ENCODE data around the gene SPNS2.

SPNS2 gene

DNA sequence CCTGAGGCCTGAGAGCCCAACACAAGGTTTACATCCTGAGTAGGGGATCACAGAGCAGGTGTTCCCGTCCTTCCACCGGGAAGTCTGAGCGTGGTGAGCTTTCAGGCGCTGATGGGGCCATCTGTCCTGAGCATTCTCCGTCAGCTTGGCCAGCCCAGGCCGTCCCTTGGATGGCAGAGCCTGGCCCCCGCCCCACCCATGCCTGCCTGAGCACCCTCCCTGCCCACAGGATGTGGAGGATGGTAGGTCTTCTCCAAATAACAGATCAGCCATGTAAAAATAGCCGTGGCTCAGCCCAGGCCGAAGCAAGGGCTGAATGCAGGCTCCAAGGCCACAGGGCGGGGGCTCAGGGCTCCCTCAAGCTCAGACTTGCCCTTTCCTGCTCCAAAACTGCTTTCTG lies 20.2 kb downstream of the SPNS2 start:
- DNase-seq (ENCODE audit: low spot score) (no peak), FAIRE-seq (no peak)

DNA sequence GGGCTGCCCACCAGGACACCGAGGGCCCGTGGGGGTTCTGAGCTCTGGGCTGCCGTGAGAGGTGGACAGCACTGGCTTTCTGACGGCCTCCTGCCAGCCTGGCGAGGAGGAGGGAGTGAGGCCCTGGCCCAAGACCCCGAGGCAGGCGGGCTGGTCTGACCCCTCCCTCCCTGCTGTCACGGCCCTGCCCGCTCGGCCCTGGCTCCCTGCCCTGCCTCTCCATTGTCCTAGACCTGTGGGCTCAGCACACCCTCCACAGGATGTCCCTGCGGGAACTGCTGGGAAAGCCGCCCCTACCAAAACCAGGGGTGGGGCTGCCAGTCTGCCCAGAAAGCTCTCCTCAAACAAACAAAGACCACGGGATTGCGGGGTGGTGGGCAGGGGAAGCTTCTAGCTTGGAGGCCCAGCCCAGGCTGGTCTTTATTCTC lies 20.7 kb downstream of the SPNS2 start:
- no peak for DNase-seq (ENCODE audit: low spot score)
- no peak for FAIRE-seq

DNA sequence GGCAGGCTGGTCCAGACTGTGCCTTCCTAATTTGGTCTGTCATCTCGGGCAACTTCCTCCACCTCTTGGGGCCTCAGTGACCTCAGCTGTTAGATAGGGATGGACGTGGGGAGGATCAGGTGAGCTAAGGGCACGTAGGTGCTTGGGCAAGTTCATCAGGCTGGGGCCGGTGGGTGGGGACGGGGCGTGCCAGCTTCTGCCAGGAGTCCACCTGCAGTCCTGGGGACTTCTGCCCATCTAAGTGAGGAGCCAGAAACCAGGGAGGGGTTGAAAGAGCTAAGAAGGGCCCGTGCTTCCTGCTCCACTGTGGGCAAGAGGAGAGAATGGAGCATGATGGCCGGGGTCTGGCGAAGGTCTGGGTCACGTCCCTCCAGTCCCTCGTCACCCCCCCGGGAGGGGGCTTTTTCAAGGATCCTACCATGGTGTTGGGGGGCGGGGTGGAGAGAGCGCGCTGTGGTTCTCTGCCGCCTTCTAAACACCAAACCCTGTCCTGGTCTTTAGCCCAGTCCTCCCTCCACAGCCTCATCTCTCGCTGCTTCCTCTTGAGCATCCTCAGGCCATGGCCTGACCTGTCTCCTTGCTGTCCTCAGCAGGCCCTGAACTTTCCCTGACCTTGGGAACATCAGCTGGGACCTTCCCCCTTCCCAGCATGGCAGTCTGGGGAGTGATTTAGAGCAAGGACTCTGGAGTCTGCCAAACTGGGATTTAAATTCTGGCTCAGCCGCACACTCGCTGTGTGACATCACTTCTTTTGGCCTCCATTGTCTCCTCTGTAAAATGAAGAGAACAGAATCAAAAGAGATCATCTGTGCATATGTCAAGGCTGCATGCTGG lies 21.6 kb downstream of the SPNS2 start:
- no peak for FAIRE-seq
- DNase-seq (ENCODE audit: low spot score) = no peak

DNA sequence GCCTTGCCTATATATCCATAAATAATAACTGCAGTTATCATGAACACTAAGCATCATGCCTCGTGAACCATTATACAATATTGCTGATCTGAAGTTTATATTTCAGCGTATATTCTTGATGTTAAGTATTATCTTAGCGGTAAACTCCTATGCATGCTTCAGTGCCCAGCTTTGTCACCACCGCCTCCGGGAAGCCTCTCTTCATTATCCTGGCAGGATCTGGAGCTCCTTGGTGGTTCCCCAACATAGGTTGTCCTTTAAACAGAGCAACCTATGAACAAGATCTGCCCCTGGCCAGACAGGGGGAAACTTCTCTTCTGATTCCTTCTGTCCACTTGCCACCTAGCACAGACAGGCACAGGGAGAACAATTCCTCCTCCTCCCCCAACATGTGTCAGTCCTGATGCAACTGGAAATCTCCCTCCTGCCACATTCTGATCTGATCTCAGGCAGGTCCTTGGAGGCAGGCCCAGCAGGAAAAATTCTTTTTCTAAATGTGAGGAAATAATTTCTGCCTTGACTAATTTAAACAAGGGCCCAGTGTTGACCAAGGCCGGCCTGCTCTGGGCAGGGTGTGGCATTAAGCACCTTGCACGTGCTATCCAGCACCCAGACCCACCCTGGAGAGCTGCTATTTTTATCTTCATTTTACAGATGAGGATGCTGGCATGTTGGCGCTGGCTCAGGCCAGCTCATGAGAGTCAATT lies 22.4 kb downstream of the SPNS2 start:
- no peak for FAIRE-seq

DNA sequence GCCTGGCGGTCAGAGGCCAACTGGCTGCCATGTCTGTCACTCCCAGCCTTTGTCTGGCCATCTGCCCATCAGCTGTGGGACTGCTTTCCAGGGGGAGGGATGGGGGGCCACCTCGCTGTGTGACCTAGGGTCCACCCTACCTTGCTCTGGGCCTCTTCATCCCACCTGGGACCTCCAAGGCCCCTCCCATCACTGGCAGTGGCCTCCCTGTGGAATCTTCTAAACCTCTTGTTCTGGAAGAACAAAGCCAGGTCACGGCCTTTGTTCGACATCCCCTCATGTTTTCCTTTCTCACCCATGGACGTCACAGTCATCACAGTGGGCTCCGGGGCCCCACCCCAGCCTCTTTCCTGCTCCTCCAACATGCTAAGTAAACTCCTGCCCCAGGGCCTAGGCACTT lies 24.0 kb downstream of the SPNS2 start:
- DNase-seq (ENCODE audit: low spot score) = no peak
- no peak for FAIRE-seq

More for the DNA sequence above, 22.4 kb downstream of the SPNS2 start:
- DNase-seq (ENCODE audit: low spot score) = no peak

DNA sequence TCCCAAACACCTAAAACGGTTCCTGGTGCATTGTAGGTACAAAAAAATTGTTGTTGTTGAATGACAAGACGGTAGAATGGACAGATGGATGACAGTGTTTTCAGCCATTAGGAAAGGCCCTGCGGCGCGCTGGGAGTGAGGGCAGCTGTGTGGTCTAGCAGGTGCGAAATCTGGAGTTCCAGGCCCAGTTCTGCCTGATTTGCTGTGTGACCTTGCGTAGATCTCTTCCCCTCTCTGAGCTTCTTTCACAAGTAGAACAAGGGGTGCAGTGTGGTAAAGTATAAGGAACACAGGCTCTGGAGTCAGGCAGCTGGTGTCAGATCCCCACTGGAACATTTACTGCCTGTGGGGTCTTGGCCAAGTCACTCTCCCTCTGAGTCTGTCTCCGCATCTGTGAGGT lies 25.3 kb downstream of the SPNS2 start:
- no peak for DNase-seq (ENCODE audit: low spot score)
- FAIRE-seq = no peak

DNA sequence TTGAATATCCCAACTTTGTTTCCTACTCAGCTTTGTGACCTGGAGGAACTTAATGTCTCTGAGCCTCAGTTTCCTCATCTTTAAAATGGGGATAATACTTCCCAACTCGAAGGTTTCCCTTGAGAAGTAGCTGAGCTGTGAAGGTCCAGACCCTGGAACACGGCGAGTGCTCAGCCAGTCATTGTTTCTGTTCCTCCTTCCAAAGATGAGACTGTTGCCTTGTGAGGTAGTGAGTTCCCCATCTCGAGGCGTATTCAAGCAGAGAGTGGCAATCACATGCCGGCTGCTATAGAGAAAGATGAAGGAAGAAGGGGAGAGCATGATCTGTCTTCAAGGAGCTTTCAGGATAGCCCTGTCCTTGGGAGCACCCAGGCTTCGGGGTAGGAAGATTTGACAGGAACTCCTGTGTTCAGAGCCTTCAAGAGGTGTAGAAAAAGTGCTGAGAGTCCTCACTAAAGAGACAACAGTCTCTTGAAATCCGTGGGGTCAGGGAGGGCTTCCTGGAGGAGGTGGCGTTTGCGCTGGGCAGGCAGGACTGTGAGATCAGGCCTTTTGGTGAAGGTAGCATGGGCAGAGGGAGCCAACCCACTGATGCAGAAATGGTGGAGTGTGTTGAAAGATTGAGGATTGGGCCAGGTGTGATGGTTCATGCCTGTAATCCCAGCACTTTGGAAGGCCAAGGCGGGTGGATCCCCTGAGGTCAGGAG lies 27.2 kb downstream of the SPNS2 start:
- no peak for DNase-seq (ENCODE audit: low spot score)
- FAIRE-seq = no peak

DNA sequence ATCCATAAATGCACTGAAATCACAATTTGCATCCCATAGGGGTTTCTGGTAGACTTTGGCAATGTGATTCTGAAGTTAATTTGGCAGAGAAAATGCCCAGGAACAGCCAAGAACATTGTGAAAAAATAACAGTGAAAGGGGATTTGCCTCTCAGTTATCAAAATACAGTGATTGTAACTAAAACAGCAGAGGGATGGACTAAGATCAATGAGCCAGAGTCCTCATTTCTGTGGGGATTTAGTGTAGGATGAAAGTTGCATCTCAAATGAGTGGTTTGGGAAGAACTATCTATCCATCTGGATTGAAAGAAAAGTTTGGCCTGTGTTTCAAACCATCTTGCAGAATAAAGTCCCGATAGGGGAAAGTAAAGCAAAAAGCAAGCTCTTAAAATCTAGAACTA lies 28.5 kb downstream of the SPNS2 start:
- DNase-seq (ENCODE audit: low spot score) = no peak
- FAIRE-seq = no peak

DNA sequence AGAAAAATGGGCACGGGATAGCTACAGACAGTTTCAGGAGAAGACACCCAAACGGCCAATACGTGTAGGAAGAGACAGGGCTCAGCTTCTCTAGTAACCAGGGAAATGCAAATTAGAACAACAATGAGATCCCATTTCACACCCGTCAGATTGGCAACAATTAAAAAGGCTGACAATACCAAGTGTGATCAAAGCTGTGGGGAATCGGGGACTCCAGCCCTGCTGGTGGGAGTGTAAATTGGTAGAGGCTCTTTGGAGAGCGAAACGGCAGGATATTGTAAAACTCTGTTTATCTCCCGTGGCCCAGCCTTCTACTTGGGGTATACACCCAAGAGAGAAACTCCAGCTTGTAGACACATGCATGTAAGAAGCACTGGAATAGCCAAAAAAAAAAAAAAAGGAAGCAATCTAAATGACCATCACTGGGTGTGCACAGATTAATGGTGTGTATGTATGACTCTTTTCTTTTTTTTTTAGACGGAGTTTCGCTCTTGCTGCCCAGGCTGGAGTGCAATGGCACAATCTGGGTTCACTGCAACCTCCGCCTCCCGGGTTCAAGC lies 29.0 kb downstream of the SPNS2 start:
- FAIRE-seq = no peak
- DNase-seq (ENCODE audit: low spot score) = no peak

DNA sequence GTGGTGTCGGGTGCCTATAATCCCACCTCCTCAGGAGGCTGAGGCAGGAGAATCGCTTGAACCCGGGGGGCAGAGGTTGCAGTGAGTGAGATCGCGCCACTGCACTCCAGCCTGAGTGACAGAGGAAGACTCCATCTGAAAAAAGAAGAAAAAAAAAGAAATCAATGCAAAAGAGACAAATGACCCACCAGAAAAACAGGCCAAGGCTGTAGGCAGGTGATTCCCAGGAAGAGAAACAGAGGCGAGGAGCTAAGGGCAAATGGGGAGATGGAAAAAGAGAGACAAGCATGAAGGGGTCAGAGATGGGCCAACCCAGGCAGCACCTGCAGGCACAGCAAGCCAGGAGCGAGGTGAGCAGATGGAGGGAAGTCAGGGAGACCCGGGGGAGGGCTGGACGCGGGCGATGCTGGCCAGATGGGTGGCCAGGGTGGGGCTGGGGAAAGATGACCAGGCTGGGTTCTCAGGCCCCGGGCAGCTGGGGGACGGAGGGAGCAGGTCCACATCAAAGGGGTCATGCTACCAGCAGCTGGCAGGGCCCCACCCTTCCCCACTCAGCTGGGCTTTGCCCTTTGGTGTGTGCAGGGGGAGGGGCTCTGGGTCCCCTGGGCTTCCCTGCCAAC lies 31.0 kb downstream of the SPNS2 start:
- DNase-seq (ENCODE audit: low spot score) (no peak), FAIRE-seq (no peak)

DNA sequence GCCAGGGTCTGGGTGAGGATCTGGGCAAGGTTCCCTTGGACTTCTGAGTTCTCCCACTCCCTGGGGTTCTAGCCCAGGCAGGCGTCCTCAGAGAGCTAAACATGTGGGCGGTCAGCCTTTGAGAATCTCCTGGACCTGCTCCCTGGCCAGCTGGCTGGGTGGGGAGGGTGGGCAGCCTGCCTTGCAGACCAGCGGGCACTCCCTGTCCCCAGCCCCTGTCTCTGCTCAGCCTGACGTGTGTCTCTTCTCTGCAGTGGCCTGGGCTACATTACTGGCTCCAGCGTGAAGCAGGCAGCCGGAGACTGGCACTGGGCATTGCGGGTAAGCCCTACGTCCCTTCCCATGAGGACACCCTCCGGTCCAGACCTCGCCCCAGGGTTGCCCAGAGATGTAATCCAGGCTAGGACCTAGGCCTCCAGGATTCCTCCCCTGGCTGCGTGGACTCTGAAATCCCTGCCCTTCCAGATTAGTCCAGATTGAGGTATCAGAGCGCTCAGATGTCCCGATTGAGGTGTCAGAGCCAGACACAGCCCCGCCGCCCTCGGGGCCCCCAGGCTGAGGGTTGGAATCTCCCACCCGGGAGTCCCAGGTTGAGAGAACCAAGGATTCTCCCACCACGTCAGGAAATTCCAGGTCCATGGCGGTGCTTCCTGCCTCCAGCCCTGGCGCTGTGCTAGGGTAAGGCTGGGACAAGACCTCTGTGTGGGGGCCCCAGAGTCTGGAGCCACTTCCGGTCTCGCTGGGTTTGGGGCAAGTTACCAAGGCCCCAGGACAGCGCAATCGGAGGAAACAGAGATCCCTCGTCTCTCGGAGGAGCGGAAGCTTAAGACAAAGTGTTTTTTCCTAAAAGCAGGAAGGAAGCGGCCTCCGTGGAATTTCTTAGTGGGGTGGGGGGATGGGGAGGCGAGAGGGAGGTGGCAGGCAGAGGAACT lies 32.4 kb downstream of the SPNS2 start:
- no peak for DNase-seq (ENCODE audit: low spot score)
- no peak for FAIRE-seq

DNA sequence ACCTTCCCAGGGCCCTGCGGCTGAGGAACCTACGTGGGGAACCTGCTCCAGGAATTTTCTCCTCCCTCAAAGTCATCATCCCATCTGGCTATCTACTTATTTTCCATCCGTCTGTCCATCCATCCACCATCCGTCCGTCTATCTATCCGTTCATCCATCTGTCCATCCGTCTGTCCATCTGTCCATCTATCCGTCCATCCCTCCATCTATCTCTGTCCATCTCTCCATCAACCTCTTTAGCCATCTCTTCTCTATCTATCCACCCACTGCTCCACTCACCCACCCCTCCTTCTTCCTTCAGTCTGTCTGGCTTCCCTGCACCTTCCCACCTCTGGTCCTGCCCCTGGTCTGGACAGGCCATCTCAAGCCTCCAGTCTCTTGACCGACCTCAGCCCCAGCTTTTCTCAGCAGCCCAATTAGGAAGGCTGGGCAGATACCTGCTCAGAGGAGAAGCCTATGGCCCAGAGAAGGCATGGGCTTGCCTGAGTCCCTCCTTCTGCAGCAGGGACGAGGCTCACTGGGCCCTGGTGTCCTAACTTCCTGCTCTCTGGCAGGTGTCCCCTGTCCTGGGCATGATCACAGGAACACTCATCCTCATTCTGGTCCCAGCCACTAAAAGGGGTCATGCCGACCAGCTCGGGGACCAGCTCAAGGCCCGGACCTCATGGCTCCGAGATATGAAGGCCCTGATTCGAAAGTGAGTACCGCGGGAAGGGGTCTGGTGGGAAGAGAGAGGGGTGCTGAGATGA lies 33.5 kb downstream of the SPNS2 start:
- DNase-seq (ENCODE audit: low spot score) = no peak
- no peak for FAIRE-seq

DNA sequence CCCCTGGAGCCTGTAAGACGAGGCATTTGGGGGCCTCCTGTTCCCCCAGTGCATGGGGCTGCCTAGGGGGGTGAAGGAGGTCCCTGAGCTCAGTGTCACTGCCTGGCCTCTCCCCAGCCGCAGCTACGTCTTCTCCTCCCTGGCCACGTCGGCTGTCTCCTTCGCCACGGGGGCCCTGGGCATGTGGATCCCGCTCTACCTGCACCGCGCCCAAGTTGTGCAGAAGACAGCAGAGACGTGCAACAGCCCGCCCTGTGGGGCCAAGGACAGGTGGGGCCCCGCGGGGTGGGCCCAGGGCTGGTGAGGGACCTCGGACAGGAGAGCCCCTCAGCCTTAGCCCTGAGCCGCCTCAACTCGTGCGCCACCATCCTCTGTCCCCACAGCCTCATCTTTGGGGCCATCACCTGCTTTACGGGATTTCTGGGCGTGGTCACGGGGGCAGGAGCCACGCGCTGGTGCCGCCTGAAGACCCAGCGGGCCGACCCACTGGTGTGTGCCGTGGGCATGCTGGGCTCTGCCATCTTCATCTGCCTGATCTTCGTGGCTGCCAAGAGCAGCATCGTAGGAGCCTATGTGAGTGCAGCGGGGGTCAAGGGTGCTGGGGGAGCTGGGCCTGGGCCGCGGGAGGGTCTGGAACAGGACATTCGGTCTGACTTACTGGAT lies 34.3 kb downstream of the SPNS2 start:
- DNase-seq (ENCODE audit: low spot score) (no peak), FAIRE-seq (no peak)

DNA sequence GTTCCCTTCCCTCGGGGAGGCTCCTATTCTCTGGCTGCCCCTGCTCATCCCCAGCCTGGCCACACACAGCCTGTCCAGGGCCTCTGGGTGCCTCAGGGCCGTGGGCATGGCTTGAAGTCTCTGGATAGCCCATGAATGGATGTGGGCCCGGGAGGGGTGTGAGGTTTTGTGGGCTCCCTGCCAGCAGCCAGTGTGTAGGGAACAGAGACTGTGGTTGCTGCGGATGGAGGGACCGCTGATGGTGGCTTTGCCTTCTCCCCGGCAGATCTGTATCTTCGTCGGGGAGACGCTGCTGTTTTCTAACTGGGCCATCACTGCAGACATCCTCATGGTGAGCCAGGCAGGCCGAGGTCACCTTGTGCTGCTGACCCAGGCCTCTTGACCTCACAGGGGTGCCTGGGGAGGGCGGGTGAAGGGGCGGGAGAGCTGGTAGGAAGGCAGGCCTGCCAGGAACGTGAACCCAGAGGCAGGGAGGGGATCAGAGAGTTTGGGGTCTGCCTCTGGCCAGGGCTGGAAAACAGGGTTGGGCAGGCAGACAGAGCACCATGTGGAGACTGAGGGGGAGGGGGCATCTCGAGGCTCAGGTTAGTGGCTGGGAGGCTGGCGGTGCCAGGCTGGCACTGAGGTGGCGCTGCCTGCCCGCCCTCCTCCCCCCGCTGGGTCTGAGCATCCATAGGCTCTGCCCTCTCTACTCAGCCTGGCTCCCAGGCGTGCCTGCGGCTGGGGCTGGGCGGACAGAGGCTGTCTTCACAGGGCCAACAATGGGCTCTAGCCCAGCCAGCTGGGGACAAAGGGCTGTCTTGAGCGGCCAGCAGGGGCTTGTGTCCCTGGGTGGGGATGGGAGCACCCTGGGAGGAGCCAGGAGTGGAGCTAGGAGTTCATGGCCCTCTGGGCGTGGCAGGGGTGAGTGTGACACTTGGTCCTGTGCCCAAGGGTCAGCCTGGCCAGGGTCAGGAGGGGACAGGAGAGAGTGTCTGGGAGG lies 35.1 kb downstream of the SPNS2 start:
- no peak for FAIRE-seq

DNA sequence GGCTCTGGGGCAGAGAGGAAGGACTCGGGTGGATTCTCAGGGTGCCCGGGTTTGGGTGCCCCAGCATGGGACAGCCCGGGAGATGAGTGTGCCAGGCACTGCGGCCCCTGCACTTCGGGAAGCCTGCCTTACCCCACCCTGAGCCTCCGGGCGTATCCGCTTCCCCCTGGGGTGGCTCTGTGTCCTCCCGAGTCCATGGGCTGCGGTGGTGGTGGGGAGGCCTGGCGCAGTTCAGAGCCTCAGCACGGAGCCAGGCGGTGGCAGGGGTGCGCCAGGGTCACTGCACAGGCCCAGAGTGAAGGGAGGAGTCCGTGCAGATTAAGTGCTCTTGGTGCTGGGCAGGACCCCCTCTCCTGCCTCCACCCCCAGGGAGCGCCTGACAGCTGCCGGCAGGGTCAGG lies 35.8 kb downstream of the SPNS2 start:
- no peak for FAIRE-seq
- DNase-seq (ENCODE audit: low spot score) = no peak

More for the DNA sequence above, 35.1 kb downstream of the SPNS2 start:
- DNase-seq (ENCODE audit: low spot score) = no peak

DNA sequence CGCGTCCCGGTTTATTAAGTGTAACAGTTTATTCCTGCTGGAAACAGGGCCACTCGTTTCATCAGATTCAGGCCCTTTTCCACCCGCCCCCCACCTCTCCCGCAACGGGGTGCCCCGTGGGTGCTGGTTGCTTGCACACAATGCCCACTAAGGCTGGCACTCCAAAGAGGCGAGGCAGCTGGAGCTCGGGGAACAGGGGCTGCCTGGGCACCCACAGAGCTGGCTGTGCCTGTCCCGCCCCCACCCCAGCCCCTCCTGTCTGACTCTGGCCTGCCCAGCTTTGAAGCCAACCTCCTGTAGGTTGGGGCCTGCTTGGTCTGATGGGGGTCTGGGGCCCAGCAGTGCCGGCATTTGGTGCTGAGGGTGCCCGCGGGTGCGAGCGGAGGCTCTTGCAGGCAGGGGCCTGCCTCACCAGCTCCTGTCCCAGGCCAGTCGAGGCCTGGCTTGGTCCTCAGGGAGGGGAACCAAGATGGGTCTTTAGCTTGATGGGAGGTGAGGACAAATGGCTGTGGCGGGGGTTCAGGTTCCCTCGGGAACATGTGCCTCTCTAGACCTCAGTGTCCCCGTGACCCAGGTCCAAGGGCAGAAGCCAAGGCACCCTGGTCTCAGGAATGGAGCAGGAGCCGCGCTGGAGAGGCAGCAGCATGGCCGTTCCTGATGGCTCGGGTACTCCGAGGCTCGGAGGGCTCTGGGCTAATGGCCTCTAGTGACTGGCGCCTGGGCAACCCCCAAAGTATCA lies 36.4 kb downstream of the SPNS2 start:
- DNase-seq (ENCODE audit: low spot score) = no peak

DNA sequence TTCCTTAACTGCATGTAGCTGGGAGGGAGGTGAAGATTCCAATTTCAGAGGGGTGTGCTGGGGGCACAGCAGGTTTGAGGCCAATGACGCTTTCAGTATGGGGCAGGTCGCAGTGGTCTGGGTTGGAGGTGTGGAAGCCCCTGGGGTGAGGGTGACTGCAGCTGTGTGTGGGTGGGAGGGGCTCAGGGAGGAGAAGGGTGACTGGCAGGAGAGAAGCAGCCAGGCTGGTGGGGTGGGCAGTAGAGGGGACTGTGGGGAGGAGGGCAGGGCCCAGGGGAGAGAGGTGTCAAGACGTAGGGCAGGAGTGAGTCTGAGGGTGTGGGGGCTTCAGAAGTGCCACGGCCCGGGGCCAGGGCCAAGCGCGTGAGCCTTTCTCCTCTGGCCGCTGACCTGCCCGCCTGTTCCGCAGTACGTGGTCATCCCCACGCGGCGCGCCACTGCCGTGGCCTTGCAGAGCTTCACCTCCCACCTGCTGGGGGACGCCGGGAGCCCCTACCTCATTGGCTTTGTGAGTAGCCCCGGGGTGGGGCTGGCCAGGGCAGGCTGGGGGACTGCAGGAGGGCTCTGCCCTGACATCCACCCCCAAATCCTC lies 37.1 kb downstream of the SPNS2 start:
- DNase-seq (ENCODE audit: low spot score) (no peak), FAIRE-seq (no peak)

More for the DNA sequence above, 36.4 kb downstream of the SPNS2 start:
- FAIRE-seq = no peak
